Thoracic aorta (tissue), 2 donors: ENCODE measurements around the gene OR52K1. TPM values are rescaled to one million over a fixed set of nuclear protein-coding genes. Genes with fewer than 3 reads are reported as not detected.

Source experiments
- total RNA-seq, 2 donors: library from RNA; depleted of rRNA; stranded (reverse); fragments of >200 nt; gene quantifications; one replicate each; pipeline versions ENCODE4 v1.1.0 to v1.2.3, GENCODE V29; 2016

The OR52K1 gene
- total RNA-seq, 2 donors from 2014 or later, result not detected

Other genes with a start within 250 kb of the OR52K1 start
- not detected for gene OR52B4, start 114.3 kb upstream of the OR52K1 start, total RNA-seq
- gene TRIM21, start 88.9 kb upstream of the OR52K1 start, total RNA-seq, result 10 to 100 TPM in 1 of 2 donors, 1 to 10 TPM in 1; 9.9 to 29.8 TPM
- not detected for gene OR52K2, start 33.4 kb upstream of the OR52K1 start, total RNA-seq
- not detected for gene OR52M1, start 62.5 kb downstream of the OR52K1 start, total RNA-seq
- not detected for gene OR52I2, start 99.1 kb downstream of the OR52K1 start, total RNA-seq
- gene OR52I1, start 111.4 kb downstream of the OR52K1 start, total RNA-seq, result not detected
- gene TRIM68, start 125.6 kb downstream of the OR52K1 start, total RNA-seq, result 10 to 100 TPM; 16.0 to 25.4 TPM
- gene OR51D1, start 154.8 kb downstream of the OR52K1 start, total RNA-seq, result not detected
- under 1 TPM in 1 of 2 donors, not detected in 1; 0.21 TPM for gene OR51E1, start 161.3 kb downstream of the OR52K1 start, total RNA-seq
- not detected for gene OR51E2, start 215.2 kb downstream of the OR52K1 start, total RNA-seq
- gene MMP26, start 222.1 kb downstream of the OR52K1 start, total RNA-seq, result not detected